Psoas muscle (tissue), 8 donors: ENCODE data around the gene BRAF. TPM values are rescaled to one million over a fixed set of nuclear protein-coding genes. Genes with fewer than 3 reads are reported as not detected.

Experiments used
- ATAC-seq, 4 donors: fragments of 200-7000 bp; cut with Tn5 transposase; one replicate each; pipeline ENCODE4 v1.9.1; 2020; ENCODE audit warnings: moderate library complexity in 3 of 4, mild to moderate bottlenecking in 2 of 4
- DNase-seq, 2 donors: peaks; one replicate each; pipeline ENCODE4 v3.0.0-alpha.2; 2020
- H3K27ac ChIP-seq: fragments of 200-600 bp; one replicate; pipeline ENCODE4 v1.8.0; 2022
- H3K27me3 ChIP-seq, 3 donors: fragments of 200-600 bp in 1 of 3; one replicate each; pipeline versions ENCODE4 v1.6.1 to v1.8.0; 2013 to 2022; ENCODE audit warnings: low read length in 2 of 3, mild to moderate bottlenecking in 2 of 3, moderate library complexity in 1 of 3; ENCODE audit not compliant: insufficient read depth in 3 of 3
- H3K36me3 ChIP-seq, 2 donors: fragments of 200-600 bp in 1 of 2; one replicate each; pipeline versions ENCODE4 v1.6.1 to v1.8.0; 2013 to 2022; ENCODE audit warnings: low read depth in 1 of 2, mild to moderate bottlenecking in 1 of 2, moderate library complexity in 1 of 2; ENCODE audit not compliant: insufficient read depth in 1 of 2
- H3K4me1 ChIP-seq: fragments of 200-600 bp; one replicate; pipeline ENCODE4 v1.8.0; 2022
- H3K4me3 ChIP-seq: fragments of 200-600 bp; one replicate; pipeline ENCODE4 v1.8.0; 2022; ENCODE audit warnings: mild to moderate bottlenecking
- H3K9me3 ChIP-seq: fragments of 200-600 bp; one replicate; pipeline ENCODE4 v1.8.0; 2022
- WGBS, 3 donors: extraction: QIAGEN DNeasy Blood & Tissue Kit; methylation state at CpG; one replicate each; pipeline versions ENCODE4 v1.1.6 to v1.1.7; 2013; 5-methylcytosine and 5-hydroxymethylcytosine counted together
- intact Hi-C, 2 donors: fragments of 100-400 bp; cut with DNase I; formaldehyde crosslinking; loops; one replicate each; pipeline versions ENCODE4 v1.11.0 to v1.14.2; 2022
- polyA plus RNA-seq, 3 donors: library from polyadenylated mRNA; stranded (reverse); fragments of 200-250 nt; gene quantifications; one replicate each; pipeline ENCODE4 v1.2.3, GENCODE V29; 2013
- total RNA-seq, 4 donors: library from RNA; stranded (reverse); fragmentation: NEBNext Ultra II Directional in 2 of 4; extraction: Animal tissue kit (Norgen Biotek cat#: 25700) in 2 of 4; gene quantifications; one replicate each; pipeline versions ENCODE4 v1.2.1 to v1.2.4, GENCODE V29; 2021 to 2023
- TF ChIP-seq, protein P1 (sequence below): fragments of 200-600 bp; IDR thresholded peaks from one replicate; pipeline ENCODE4 v1.8.0; 2022; ENCODE audit warnings: antibody characterized with exemption
- donor health status: healthy with polysubstance abuse.
- donor health status: DM: no; HTN: no; CAD: no; lungs with moderate emphysema.
- donor health status: Bipolar disorder and iron deficiency.
- donor health status: healthy.
- donor health status: DM: yes; HTN: yes; CAD: no.
- donor health status: DM: no; HTN: no; CAD: no.
- donor health status: DM: no; HTN: no; CAD: no.
- donor health status: DM: yes; HTN: yes; CAD: no.

BRAF gene
- total and polyA plus RNA-seq, 7 donors, result 5.0 to 22.6 (median 16.8) TPM

DNA sequence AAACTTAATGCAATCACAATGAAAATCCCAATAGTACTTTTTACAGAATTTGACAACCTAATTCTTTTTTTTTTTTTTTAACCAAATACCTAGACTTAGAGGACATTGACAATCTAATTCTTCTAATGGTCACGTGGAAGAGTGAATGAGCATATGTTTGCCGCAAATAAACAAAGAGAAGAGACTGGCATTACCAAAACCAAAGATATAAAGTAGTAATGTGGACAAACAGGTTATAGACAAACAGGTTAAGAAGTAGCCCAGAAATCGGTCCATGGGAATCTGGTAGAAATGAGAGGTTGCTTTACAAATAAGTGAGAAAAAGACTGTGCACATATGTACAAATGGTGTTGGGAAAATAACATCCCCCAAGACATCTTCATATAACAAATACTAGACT is 27.7 kb downstream of the BRAF start:
- no peak for ATAC-seq
- Histone ChIP-seq H3K4me3 (no peak overlapping the region), H3K9me3 (no peaks in the 10 kb centered on the region), H3K27me3 (no peaks in the 10 kb centered on the region), H3K27ac (no peak overlapping the region), H3K4me1 (peaks cover 10% of the 10 kb centered on the region), H3K36me3 (no peaks in the 10 kb centered on the region)
- WGBS, 3 donors, result 94 to 98% (median 94%) methylated on average over 3 of the region's 3 CpGs
- DNase-seq, result no peak
- intact Hi-C loops, result no loop called here
- TF ChIP-seq, protein P1, sequence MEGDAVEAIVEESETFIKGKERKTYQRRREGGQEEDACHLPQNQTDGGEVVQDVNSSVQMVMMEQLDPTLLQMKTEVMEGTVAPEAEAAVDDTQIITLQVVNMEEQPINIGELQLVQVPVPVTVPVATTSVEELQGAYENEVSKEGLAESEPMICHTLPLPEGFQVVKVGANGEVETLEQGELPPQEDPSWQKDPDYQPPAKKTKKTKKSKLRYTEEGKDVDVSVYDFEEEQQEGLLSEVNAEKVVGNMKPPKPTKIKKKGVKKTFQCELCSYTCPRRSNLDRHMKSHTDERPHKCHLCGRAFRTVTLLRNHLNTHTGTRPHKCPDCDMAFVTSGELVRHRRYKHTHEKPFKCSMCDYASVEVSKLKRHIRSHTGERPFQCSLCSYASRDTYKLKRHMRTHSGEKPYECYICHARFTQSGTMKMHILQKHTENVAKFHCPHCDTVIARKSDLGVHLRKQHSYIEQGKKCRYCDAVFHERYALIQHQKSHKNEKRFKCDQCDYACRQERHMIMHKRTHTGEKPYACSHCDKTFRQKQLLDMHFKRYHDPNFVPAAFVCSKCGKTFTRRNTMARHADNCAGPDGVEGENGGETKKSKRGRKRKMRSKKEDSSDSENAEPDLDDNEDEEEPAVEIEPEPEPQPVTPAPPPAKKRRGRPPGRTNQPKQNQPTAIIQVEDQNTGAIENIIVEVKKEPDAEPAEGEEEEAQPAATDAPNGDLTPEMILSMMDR, result no peak

DNA sequence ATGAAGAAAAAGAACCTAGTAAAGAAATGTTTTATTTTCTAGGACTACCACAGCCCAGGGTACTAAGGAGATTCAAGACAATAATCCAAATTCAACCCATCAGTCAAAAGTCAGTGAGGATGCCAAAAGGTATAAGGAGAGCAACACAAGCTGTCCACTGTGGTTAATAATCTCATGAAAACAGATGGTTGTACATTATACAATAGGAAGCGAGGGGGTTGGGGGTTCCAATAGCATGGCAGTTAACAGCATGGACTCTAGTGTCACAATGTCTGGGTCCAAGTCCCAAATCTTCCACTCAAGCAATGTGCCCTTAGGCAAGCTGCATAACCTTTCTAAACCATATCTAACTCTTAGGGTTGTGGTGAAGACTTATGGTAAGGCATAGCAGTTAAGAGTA is 35.1 kb downstream of the BRAF start:
- ATAC-seq (no peak), DNase-seq (no peak)
- Histone ChIP-seq H3K4me1 (peaks cover 20% of the 10 kb centered on the region), H3K27me3 (no peaks in the 10 kb centered on the region), H3K4me3 (no peak overlapping the region), H3K9me3 (no peaks in the 10 kb centered on the region), H3K27ac (no peak overlapping the region), H3K36me3 (no peaks in the 10 kb centered on the region)
- TF ChIP-seq, protein P1, result no peak
- intact Hi-C loops, result no loop called here
- WGBS, 3 donors, result 88 to 90% (median 88%) methylated on average over 1 of the region's 1 CpG

DNA sequence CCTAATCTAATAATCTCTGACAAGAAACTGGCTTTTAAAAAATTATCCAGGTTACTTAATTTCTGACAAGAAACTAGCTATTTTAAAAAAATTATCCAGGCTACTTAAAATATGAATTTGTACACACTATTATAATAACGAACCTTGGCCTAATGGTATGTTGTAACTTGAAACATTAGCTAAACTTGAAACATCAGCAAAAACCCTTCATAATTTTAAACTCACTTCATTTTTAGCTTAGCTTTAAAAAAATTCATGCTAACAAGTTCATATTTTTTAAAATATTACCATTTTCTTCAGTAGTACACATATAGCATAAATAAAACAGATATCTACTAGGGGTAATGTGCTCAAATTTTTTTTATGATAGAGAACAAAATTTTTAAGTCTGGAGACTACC is 35.6 kb downstream of the BRAF start:
- Histone ChIP-seq H3K9me3 (no peaks in the 10 kb centered on the region), H3K27ac (no peak overlapping the region), H3K4me3 (no peak overlapping the region), H3K4me1 (peaks cover 20% of the 10 kb centered on the region), H3K27me3 (no peaks in the 10 kb centered on the region), H3K36me3 (no peaks in the 10 kb centered on the region)
- TF ChIP-seq, protein P1, result no peak
- intact Hi-C loops, result no loop called here
- 62 to 80% (median 72%) methylated on average over 1 of the region's 1 CpG for WGBS, 3 donors
- DNase-seq (no peak), ATAC-seq (no peak)

DNA sequence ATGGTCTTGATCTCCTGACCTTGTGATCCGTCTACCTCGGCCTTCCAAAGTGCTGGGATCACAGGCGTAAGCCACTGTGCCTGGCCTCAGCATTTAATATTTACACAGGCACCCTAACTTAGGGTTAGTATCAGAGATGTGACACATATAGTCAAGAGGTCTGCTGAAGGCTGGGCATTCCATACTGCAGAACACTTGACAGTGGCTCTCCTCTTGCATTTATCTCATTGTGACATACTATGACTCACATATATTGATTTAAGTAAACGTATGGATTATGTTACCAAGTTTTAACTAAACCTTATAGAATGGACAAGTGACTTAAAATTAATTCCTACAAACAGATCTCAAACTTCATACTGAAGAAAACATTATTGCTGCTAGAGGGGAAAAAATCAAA is 36.6 kb downstream of the BRAF start:
- Histone ChIP-seq H3K36me3 (no peaks in the 10 kb centered on the region), H3K27me3 (no peaks in the 10 kb centered on the region), H3K4me1 (peaks cover 20% of the 10 kb centered on the region), H3K9me3 (no peaks in the 10 kb centered on the region), H3K27ac (no peak overlapping the region), H3K4me3 (no peak overlapping the region)
- ATAC-seq, result no peak
- WGBS, 3 donors, result 95 to 97% (median 96%) methylated on average over 4 of the region's 4 CpGs
- intact Hi-C loops, result no loop called here
- no peak for DNase-seq
- TF ChIP-seq, protein P1, result no peak

DNA sequence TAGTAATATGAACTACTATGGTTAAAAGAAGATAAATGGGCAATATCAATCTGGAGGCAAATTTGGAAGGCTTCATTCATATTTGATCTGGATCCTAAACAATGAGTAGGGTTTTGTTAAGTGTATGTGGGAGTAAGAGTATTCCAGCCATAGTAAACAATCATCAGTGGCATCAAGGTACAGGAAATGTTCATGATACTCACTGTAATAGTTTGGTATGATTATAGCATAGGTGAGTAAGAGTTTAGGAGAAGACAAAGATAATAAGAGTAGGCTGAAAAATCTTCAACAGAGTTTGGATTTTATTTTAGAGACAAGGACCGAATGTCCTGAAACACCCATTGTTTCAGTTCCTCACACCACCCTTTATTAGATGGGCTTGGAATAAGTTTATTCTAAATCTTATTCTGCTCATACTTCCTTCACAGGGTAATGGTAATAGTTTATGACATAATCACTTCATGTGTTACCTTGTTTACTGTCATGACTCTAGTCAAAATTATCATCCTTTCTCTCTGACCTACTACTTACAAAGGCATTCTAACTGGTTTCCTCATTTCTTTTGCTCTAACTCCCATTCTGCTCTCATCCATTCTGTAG is 38.9 kb downstream of the BRAF start:
- ATAC-seq, result no peak
- 79 to 88% (median 86%) methylated on average over 1 of the region's 1 CpG for WGBS, 3 donors
- no peak overlapping the region for H3K27ac ChIP-seq
- H3K36me3 ChIP-seq, result no peaks in the 10 kb centered on the region
- TF ChIP-seq, protein P1, result no peak
- no peaks in the 10 kb centered on the region for H3K9me3 ChIP-seq
- peaks cover 13% of the 10 kb centered on the region for H3K4me1 ChIP-seq
- DNase-seq, result no peak
- H3K4me3 ChIP-seq, result no peak overlapping the region
- intact Hi-C loops, result no loop called here
- no peaks in the 10 kb centered on the region for H3K27me3 ChIP-seq
